Activated B cell treated with CpG ODN at 0.5 μM for 24 hours (primary cell): ENCODE results near the gene GIMD1. TPM values are rescaled to one million over a fixed set of nuclear protein-coding genes. Genes with fewer than 3 reads are reported as not detected.

Experiments used
- ATAC-seq: fragments of 200-7000 bp; cut with Tn5 transposase; one replicate; pipeline ENCODE4 v1.10.0; 2021; ENCODE audit warnings: low read depth, mild to moderate bottlenecking, moderate library complexity
- CTCF ChIA-PET: fragments of 350-600 bp; sonication (Branson Sonifier 250); formaldehyde crosslinking; loops from one replicate; lab custom pipeline; 2021; ENCODE audit warnings: antibody characterized with exemption; lab: Charles Lee
- POLR2A ChIA-PET: fragments of 350-600 bp; sonication (Branson Sonifier 250); formaldehyde crosslinking; loops from one replicate; lab custom pipeline; 2021; ENCODE audit warnings: antibody characterized with exemption; lab: Charles Lee
- DNase-seq: peaks from one replicate; pipeline ENCODE4 v3.0.0; 2022
- H3K27ac Mint-ChIP-seq: one replicate; pipeline ENCODE4 v1.8.0; 2020; ENCODE audit warnings: mixed read lengths
- H3K27me3 Mint-ChIP-seq: one replicate; pipeline ENCODE4 v1.8.0; 2021; ENCODE audit warnings: mixed read lengths
- H3K36me3 Mint-ChIP-seq: one replicate; pipeline ENCODE4 v1.8.0; 2021; ENCODE audit warnings: low read depth, mixed read lengths
- H3K4me1 Mint-ChIP-seq: one replicate; pipeline ENCODE4 v1.8.0; 2021; ENCODE audit warnings: mixed read lengths
- H3K4me3 Mint-ChIP-seq: one replicate; pipeline ENCODE4 v1.8.0; 2020; ENCODE audit warnings: mild to moderate bottlenecking, mixed read lengths
- H3K9me3 Mint-ChIP-seq: one replicate; pipeline ENCODE4 v1.8.0; 2020; ENCODE audit warnings: mixed read lengths
- intact Hi-C: fragments of 100-400 bp; cut with micrococcal nuclease; formaldehyde crosslinking; loops from one replicate; pipeline ENCODE4 v1.15.1; 2024
- total RNA-seq: library from RNA; stranded (reverse); gene quantifications from 2 replicates; pipeline ENCODE4 v1.2.3, GENCODE V29; 2022
- TF ChIP-seq, protein P1 (sequence below): fragments of 200-600 bp; IDR thresholded peaks from one replicate; pipeline ENCODE4 v1.8.0; 2022; ENCODE audit warnings: antibody characterized with exemption, mild to moderate bottlenecking

GIMD1 gene
- total RNA-seq, 1 donor from 2014 or later: not detected

DNA sequence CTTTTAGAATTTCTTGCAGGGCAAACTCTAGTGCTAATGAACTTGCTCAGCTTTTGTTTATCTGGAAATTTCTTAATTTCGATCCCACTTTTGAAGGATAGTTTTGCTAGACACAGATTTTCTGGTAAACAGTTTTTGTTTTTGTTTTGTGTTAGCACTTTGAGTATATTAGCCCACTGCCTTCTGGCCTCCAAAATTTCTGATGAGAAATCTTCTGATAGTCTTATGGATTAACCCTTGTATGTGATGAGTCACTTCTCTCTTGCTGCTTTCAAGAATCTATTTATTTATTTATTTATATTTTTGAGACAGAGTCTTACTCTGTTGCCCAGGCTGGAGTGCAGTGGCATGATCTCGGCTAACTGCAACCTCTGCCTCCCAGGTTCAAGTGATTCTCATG is 27.0 kb upstream of the GIMD1 start:
- H3K9me3 Mint-ChIP-seq: peaks cover 38% of the 10 kb centered on the region
- intact Hi-C loops: no loop called here

DNA sequence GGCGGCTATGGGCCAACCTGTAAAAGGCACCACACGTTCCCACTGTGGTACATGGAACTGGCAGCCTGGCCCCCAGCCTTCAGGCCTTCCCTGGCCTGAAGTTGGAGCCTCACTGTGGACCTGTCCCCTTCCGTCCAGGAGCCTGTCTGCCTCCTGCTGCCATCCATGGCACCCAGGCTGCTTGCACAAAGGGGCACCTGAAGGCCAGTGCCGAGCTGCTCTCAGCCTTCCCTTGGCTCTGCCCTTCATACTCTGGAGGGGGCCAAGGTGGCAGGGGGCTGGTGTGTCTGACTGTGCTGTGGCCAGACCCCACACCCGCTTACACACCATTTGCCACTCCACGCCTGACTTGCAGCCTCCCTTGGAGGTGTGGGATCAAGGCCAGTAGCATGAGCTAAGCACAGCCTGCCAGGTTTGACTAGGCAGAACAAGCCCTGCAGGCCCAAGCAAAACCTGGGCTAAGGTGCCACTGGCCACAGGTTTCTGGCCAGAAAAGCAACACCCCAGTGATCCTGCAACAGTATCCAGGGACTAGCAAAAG is 17.3 kb upstream of the GIMD1 start:
- TF ChIP-seq, protein P1, sequence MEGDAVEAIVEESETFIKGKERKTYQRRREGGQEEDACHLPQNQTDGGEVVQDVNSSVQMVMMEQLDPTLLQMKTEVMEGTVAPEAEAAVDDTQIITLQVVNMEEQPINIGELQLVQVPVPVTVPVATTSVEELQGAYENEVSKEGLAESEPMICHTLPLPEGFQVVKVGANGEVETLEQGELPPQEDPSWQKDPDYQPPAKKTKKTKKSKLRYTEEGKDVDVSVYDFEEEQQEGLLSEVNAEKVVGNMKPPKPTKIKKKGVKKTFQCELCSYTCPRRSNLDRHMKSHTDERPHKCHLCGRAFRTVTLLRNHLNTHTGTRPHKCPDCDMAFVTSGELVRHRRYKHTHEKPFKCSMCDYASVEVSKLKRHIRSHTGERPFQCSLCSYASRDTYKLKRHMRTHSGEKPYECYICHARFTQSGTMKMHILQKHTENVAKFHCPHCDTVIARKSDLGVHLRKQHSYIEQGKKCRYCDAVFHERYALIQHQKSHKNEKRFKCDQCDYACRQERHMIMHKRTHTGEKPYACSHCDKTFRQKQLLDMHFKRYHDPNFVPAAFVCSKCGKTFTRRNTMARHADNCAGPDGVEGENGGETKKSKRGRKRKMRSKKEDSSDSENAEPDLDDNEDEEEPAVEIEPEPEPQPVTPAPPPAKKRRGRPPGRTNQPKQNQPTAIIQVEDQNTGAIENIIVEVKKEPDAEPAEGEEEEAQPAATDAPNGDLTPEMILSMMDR: no peak
- H3K4me3 Mint-ChIP-seq: no peak overlapping the region
- H3K36me3 Mint-ChIP-seq: no peaks in the 10 kb centered on the region
- intact Hi-C loops: no loop called here
- peaks cover 11% of the 10 kb centered on the region for H3K9me3 Mint-ChIP-seq
- no peak overlapping the region for H3K27ac Mint-ChIP-seq
- H3K4me1 Mint-ChIP-seq: no peaks in the 10 kb centered on the region
- CTCF ChIA-PET: no interaction called here
- DNase-seq: no peak
- POLR2A ChIA-PET: no interaction called here
- no peak for ATAC-seq
- H3K27me3 Mint-ChIP-seq: no peaks in the 10 kb centered on the region

More for the DNA sequence above, 27.0 kb upstream of the GIMD1 start:
- H3K4me1 Mint-ChIP-seq: no peaks in the 10 kb centered on the region
- ATAC-seq (no peak), DNase-seq (no peak)
- H3K27ac Mint-ChIP-seq: no peak overlapping the region
- peaks cover 4% of the 10 kb centered on the region for H3K36me3 Mint-ChIP-seq
- ChIA-PET POLR2A (no interaction called here), CTCF (no interaction called here)
- TF ChIP-seq, protein P1: no peak
- H3K4me3 Mint-ChIP-seq: no peak overlapping the region
- H3K27me3 Mint-ChIP-seq: no peaks in the 10 kb centered on the region

DNA sequence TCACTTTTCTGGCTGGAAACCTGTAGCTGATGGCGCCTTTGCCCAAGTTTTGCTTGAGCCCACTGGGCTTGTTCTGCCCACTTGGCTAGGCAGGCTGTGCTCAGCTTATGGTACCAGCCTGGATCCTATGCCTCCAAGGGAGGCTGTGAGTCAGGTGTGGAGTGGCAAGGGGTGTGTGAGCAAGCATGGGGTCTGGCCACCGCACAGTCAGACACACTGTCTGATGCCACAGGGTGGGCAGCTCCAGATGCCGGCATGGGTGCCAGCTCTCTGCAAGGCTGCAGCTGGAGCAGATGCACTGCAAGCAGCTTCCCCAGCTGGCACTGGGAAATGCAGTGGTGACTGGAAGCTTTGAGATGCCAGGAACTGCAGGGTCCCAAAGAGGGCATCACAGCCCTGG is 16.3 kb upstream of the GIMD1 start:
- no peaks in the 10 kb centered on the region for H3K36me3 Mint-ChIP-seq
- H3K4me1 Mint-ChIP-seq: no peaks in the 10 kb centered on the region
- H3K4me3 Mint-ChIP-seq: no peak overlapping the region
- CTCF ChIA-PET: no interaction called here
- H3K9me3 Mint-ChIP-seq: peaks cover 10% of the 10 kb centered on the region
- H3K27me3 Mint-ChIP-seq: no peaks in the 10 kb centered on the region
- no peak for ATAC-seq
- DNase-seq: no peak
- no peak overlapping the region for H3K27ac Mint-ChIP-seq
- intact Hi-C loops: no loop called here
- POLR2A ChIA-PET: no interaction called here
- TF ChIP-seq, protein P1: no peak

DNA sequence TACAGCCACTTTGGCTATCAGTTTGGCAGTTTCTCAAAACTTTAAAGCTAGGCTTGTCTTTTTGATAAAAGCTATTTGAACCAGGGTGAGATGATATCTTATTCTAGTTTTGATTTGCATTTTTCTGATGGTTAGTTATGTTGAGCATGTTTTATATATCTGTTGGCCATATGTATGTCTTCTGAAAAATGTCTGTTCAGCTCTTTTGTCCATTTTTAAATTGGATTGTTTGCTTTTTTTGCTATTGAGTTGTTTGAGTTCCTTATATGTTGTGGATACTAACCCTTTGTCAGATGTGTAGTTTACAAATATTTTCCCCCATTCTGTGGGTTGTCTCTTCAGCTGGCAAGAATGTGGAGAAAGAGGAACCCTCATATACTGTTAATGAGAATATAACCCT is 11.6 kb upstream of the GIMD1 start:
- Mint-ChIP-seq H3K27ac (no peak overlapping the region), H3K4me1 (no peaks in the 10 kb centered on the region), H3K36me3 (no peaks in the 10 kb centered on the region), H3K27me3 (no peaks in the 10 kb centered on the region), H3K9me3 (peaks cover 4% of the 10 kb centered on the region), H3K4me3 (no peak overlapping the region)
- TF ChIP-seq, protein P1: no peak
- ATAC-seq (no peak), DNase-seq (no peak)
- ChIA-PET POLR2A (no interaction called here), CTCF (no interaction called here)
- intact Hi-C loops: no loop called here

DNA sequence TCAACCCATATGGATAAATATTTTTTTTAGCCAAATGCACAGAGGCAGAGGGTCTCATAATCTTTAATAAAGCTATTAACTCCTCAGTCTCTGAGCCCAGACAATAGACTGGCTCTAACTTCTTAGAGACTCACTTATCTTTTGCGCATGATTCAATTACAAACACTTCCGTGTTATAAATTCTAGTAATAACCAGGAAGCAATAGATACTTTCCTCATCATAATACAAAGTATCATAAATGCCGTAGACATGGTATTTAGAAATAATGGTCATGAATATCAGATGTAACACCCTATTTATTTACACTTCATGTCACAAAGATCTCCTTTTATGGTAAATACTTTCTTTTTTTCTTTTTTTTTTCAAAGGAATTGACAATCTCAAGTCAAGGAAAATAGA is 4.4 kb upstream of the GIMD1 start:
- intact Hi-C loops: no loop called here
- no peaks in the 10 kb centered on the region for H3K4me1 Mint-ChIP-seq
- ChIA-PET POLR2A (no interaction called here), CTCF (no interaction called here)
- peaks cover 12% of the 10 kb centered on the region for H3K27me3 Mint-ChIP-seq
- H3K4me3 Mint-ChIP-seq: no peak overlapping the region
- TF ChIP-seq, protein P1: no peak
- ATAC-seq (no peak), DNase-seq (no peak)
- no peaks in the 10 kb centered on the region for H3K36me3 Mint-ChIP-seq
- H3K9me3 Mint-ChIP-seq: no peaks in the 10 kb centered on the region
- H3K27ac Mint-ChIP-seq: no peak overlapping the region
